GM19324 (cell line): Measurements from ENCODE around the gene DNAJC16.

Source experiments
- ATAC-seq: cut with Tn5 transposase; IDR thresholded peaks from one replicate; pipeline ENCODE4 v1.9.1; 2021; ENCODE audit warnings: mild to moderate bottlenecking, moderate library complexity; ENCODE audit not compliant: unreplicated experiment, low FRiP score

DNAJC16 gene

GRCh38 chr1:15531003-15531402 lies 4.4 kb downstream of the DNAJC16 start:
- no peak for ATAC-seq

GRCh38 chr1:15531682-15532081 lies 5.0 kb downstream of the DNAJC16 start:
- ATAC-seq = no peak

- no peak for ATAC-seq
Measured at GRCh38 chr1:15538771-15539170, 12.1 kb downstream of the DNAJC16 start.

- no peak for ATAC-seq
Measured at GRCh38 chr1:15540186-15540585, 13.5 kb downstream of the DNAJC16 start.

GRCh38 chr1:15541231-15541792 lies 14.7 kb downstream of the DNAJC16 start:
- no peak for ATAC-seq

GRCh38 chr1:15542388-15543250 lies 16.0 kb downstream of the DNAJC16 start:
- ATAC-seq = no peak

GRCh38 chr1:15543251-15543588 lies 16.6 kb downstream of the DNAJC16 start:
- no peak for ATAC-seq

GRCh38 chr1:15543589-15544568 lies 17.2 kb downstream of the DNAJC16 start:
- ATAC-seq = no peak

- no peak for ATAC-seq
Measured at GRCh38 chr1:15546641-15547040, 20.0 kb downstream of the DNAJC16 start.

GRCh38 chr1:15550573-15550972 lies 23.9 kb downstream of the DNAJC16 start:
- ATAC-seq = no peak

- ATAC-seq = no peak
Measured at GRCh38 chr1:15557008-15557407, 30.4 kb downstream of the DNAJC16 start.

GRCh38 chr1:15557594-15557993 lies 30.9 kb downstream of the DNAJC16 start:
- no peak for ATAC-seq

- ATAC-seq = no peak
Measured at GRCh38 chr1:15558516-15558915, 31.9 kb downstream of the DNAJC16 start.

- no peak for ATAC-seq
Measured at GRCh38 chr1:15559189-15559810, 32.7 kb downstream of the DNAJC16 start.

- no peak for ATAC-seq
Measured at GRCh38 chr1:15568387-15569073, 41.9 kb downstream of the DNAJC16 start.

- ATAC-seq = no peak
Measured at GRCh38 chr1:15570861-15571260, 44.2 kb downstream of the DNAJC16 start.

- ATAC-seq = no peak
Measured at GRCh38 chr1:15571266-15571665, 44.6 kb downstream of the DNAJC16 start.

GRCh38 chr1:15573477-15573876 lies 46.8 kb downstream of the DNAJC16 start:
- no peak for ATAC-seq

- no peak for ATAC-seq
Measured at GRCh38 chr1:15574741-15575140, 48.1 kb downstream of the DNAJC16 start.

- ATAC-seq = no peak
Measured at GRCh38 chr1:15575549-15576150, 49.0 kb downstream of the DNAJC16 start.
